ENCODE data around the gene CRB2.

The CRB2 gene

GRCh38 chr9:123376218-123377071, 20.4 kb downstream of the CRB2 start:
- Histone ChIP-seq H3K4me1 (ENCODE audit: control insufficient read depth, low read length) (no peaks in the 10 kb centered on the region), H3K79me2 (ENCODE audit: control insufficient read depth, low read length) (no peaks in the 10 kb centered on the region), H3K36me3 (ENCODE audit: control insufficient read depth, low read length) (no peaks in the 10 kb centered on the region), H3K27ac (ENCODE audit: low read depth, low read length) (no peak overlapping the region), H3K4me2 (ENCODE audit: low read length) (no peak overlapping the region), H3K9me2 (replicated peaks; ENCODE audit: control insufficient read depth, low read length) (no peaks in the 10 kb centered on the region), H3K9me3 (ENCODE audit: control insufficient read depth, insufficient read depth, low read length) (no peaks in the 10 kb centered on the region), H3K27me3 (ENCODE audit: control insufficient read depth, low read length) (no peaks in the 10 kb centered on the region), H4K20me1 (ENCODE audit: control insufficient read depth, insufficient read depth, low read depth, low read length) (no peaks in the 10 kb centered on the region), H3K4me3 (ENCODE audit: low read length) (no peak overlapping the region), H3F3A (ENCODE audit: control insufficient read depth, insufficient read depth) (no peaks in the 10 kb centered on the region)
- no peak for TF ChIP-seq EZH2phosphoT487 (IDR thresholded peaks at IDR 0.05; ENCODE audit: borderline replicate concordance, low read length)
- TF ChIP-seq CTCF (IDR thresholded peaks at IDR 0.05; ENCODE audit: low read depth, low read length, poor library complexity, severe bottlenecking), result no peak

GRCh38 chr9:123377211-123377971, 21.4 kb downstream of the CRB2 start:
- no peaks in the 10 kb centered on the region for H3K36me3 ChIP-seq (ENCODE audit: control insufficient read depth, low read length)
- no peak overlapping the region for H3K4me3 ChIP-seq (ENCODE audit: low read length)
- H4K20me1 ChIP-seq (ENCODE audit: control insufficient read depth, insufficient read depth, low read depth, low read length), result no peaks in the 10 kb centered on the region
- TF ChIP-seq EZH2phosphoT487 (IDR thresholded peaks at IDR 0.05; ENCODE audit: borderline replicate concordance, low read length), result no peak
- TF ChIP-seq CTCF (IDR thresholded peaks at IDR 0.05; ENCODE audit: low read depth, low read length, poor library complexity, severe bottlenecking), result no peak
- H3K4me1 ChIP-seq (ENCODE audit: control insufficient read depth, low read length), result no peaks in the 10 kb centered on the region
- no peaks in the 10 kb centered on the region for H3K27me3 ChIP-seq (ENCODE audit: control insufficient read depth, low read length)
- no peak overlapping the region for H3K4me2 ChIP-seq (ENCODE audit: low read length)
- H3K79me2 ChIP-seq (ENCODE audit: control insufficient read depth, low read length), result no peaks in the 10 kb centered on the region
- H3F3A ChIP-seq (ENCODE audit: control insufficient read depth, insufficient read depth), result no peaks in the 10 kb centered on the region
- no peak overlapping the region for H3K27ac ChIP-seq (ENCODE audit: low read depth, low read length)
- H3K9me2 ChIP-seq (replicated peaks; ENCODE audit: control insufficient read depth, low read length), result no peaks in the 10 kb centered on the region
- no peaks in the 10 kb centered on the region for H3K9me3 ChIP-seq (ENCODE audit: control insufficient read depth, insufficient read depth, low read length)

GRCh38 chr9:123378025-123378424, 22.0 kb downstream of the CRB2 start:
- Histone ChIP-seq H3K27me3 (ENCODE audit: control insufficient read depth, low read length) (no peaks in the 10 kb centered on the region), H3K4me2 (ENCODE audit: low read length) (no peak overlapping the region), H3K9me3 (ENCODE audit: control insufficient read depth, insufficient read depth, low read length) (no peaks in the 10 kb centered on the region), H3K4me1 (ENCODE audit: control insufficient read depth, low read length) (no peaks in the 10 kb centered on the region), H3K79me2 (ENCODE audit: control insufficient read depth, low read length) (no peaks in the 10 kb centered on the region), H3K9me2 (replicated peaks; ENCODE audit: control insufficient read depth, low read length) (no peaks in the 10 kb centered on the region), H3F3A (ENCODE audit: control insufficient read depth, insufficient read depth) (no peaks in the 10 kb centered on the region), H3K27ac (ENCODE audit: low read depth, low read length) (no peak overlapping the region), H4K20me1 (ENCODE audit: control insufficient read depth, insufficient read depth, low read depth, low read length) (no peaks in the 10 kb centered on the region), H3K4me3 (ENCODE audit: low read length) (no peak overlapping the region), H3K36me3 (ENCODE audit: control insufficient read depth, low read length) (no peaks in the 10 kb centered on the region)
- TF ChIP-seq EZH2phosphoT487 (IDR thresholded peaks at IDR 0.05; ENCODE audit: borderline replicate concordance, low read length) (no peak), CTCF (IDR thresholded peaks at IDR 0.05; ENCODE audit: low read depth, low read length, poor library complexity, severe bottlenecking) (no peak)
